ENCODE results near the gene TMEM98.
"Not testable (repeated sequence)": the region's sequence is repeated elsewhere in the genome, so short reads cannot be mapped to it uniquely, and the experiment has no call there.

- TF ChIP-seq CTCF, EP300, POLR2A, POLR2AphosphoS5 (IDR thresholded peaks at IDR 0.05): not testable (repeated sequence)
Observed at GRCh38 chr17:32952491-32952890, 24.5 kb downstream of the TMEM98 start.
